GM19395 (cell line): ENCODE measurements around the gene CAPN15.

Experiments
- ATAC-seq: cut with Tn5 transposase; IDR thresholded peaks from one replicate; pipeline ENCODE4 v1.9.1; 2021; ENCODE audit warnings: mild to moderate bottlenecking, moderate library complexity; ENCODE audit not compliant: unreplicated experiment

CAPN15 gene

DNA sequence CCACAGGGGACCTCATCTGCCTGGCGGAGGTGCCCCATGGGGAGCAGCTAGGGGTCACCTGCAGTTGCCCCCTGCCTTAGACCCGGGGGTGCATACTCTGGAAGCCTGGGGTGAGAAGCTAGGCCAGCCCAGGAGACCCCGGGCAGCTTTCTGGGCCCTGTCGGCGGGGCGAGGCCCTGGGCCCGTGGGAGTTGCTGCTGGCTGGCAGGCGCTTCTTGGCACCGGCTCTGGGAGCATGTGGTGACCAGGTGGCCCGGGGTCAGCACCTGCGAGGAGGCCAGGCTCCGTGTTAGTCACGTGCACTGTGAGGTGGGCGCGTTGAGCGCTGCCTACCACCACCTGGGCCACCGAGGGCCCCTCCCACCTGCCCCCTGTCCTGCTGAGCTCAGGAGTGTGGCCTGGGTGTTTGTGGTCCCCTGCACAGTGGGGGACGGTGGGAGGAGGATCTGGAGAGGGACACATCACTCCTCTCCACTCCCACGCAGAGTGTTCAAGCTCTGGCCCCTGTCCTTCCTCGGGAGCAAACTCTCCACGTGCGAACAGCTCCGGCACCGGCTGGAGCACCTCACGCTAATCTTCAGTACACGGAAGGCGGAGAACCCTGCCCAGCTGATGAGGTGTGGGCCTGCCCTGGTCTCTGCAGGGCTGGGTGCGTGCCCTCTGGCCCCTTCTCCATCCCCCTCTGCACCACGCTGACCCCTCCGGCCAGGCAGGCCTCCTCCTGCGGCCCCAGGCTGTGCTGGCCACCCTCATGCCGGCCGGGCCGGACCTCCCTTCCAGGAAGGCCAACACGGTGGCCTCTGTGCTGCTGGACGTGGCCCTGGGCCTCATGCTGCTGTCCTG lies 48.1 kb downstream of the CAPN15 start:
- ATAC-seq: no peak

- ATAC-seq: no peak
Observed at GRCh38 chr16:576197-576822, 48.8 kb downstream of the CAPN15 start.

- ATAC-seq: no peak
Observed at GRCh38 chr16:576823-577201, 49.3 kb downstream of the CAPN15 start.

DNA sequence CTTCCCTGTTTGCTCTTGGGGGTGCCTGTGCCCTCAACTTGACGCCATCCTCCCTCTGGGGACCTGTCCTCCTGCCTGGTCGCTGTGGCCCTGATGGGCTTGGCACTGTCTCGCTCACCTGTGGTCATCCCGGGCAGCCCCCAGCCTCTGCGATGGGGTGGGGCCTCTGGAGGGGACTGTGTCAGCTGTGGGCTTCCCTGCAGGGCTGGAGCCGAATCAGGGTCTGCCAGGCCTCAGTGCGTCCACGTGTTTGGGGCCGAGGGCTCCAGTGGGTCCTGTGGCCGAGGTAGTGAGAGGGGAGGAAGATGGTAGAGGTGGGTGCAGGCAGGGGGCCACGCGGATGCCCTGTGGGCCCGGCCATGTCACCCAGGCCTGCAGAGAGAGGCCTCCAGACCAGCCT lies 50.3 kb downstream of the CAPN15 start:
- no peak for ATAC-seq

- no peak for ATAC-seq
Observed at GRCh38 chr16:578232-578869, 50.8 kb downstream of the CAPN15 start.

- ATAC-seq: no peak
Observed at GRCh38 chr16:578870-579405, 51.4 kb downstream of the CAPN15 start.

GRCh38 chr16:580141-580945 lies 52.8 kb downstream of the CAPN15 start:
- ATAC-seq: no peak

DNA sequence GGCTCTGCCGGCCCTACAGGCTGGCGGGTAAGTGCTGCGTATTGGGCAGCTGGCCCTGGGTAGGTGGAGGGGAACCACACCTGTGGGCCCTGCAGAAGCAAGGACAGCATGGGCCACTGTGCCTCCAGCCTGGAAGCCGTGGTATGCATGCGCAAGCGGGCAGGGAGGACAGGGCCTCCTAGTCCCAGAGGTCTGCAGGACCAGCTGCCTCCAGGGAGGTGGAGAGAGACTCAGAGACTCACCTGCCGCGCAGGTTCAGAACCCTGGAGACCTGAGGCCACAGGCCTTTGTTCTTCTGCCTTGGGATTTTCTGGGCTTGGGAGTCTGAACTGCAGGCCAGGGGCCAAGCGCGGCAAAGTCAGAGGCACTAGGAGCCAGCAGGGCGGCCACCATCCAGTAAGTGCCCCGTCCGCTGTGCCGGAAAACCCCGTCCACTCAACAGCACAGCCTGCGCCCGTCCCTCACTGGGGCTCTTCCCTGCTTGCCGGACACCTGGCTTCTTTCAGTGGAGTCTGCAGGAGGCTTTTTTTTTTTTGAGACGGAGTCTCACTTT lies 53.5 kb downstream of the CAPN15 start:
- ATAC-seq: no peak

- no peak for ATAC-seq
Observed at GRCh38 chr16:582218-582613, 54.7 kb downstream of the CAPN15 start.

DNA sequence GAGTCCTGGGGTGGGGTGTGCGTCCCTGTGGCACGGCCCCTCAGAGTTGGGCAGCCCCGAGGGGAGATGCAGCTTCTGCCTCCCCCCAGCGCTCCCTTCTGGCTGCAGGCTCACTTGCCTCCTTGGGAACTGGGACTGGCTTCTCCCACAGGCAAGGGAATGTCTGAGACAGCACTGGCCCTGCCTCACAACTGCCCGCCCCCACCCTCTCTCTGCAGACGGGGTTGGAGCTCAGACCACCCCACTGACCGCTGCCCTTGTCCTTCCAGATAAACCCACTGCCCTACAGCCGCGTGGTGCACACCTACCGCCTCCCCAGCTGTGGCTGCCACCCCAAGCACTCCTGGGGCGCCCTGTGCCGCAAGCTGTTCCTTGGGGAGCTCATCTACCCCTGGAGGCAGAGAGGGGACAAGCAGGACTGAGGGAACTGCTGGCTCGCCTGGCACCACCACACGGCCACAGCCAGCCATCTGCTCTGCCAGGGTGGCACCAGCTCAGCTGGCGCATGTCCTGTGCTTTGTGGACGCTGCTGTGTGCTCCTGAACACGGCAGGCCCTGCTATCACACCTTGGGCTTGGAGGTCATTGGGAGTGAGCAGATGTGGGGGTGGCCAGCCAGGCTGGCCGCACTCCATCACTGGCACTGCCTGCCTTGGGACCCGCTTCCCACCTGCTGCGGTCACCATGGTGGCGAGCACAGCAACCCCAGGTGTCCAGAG lies 55.3 kb downstream of the CAPN15 start:
- no peak for ATAC-seq

- no peak for ATAC-seq
Observed at GRCh38 chr16:583470-583814, 55.9 kb downstream of the CAPN15 start.

- no peak for ATAC-seq
Observed at GRCh38 chr16:583815-584591, 56.5 kb downstream of the CAPN15 start.

- no peak for ATAC-seq
Observed at GRCh38 chr16:585351-585750, 57.8 kb downstream of the CAPN15 start.

- no peak for ATAC-seq
Observed at GRCh38 chr16:586047-586644, 58.6 kb downstream of the CAPN15 start.

GRCh38 chr16:586645-587590 lies 59.4 kb downstream of the CAPN15 start:
- ATAC-seq: no peak

GRCh38 chr16:588639-588888 lies 61.1 kb downstream of the CAPN15 start:
- ATAC-seq: peak; percentile 11

GRCh38 chr16:588889-589657 lies 61.6 kb downstream of the CAPN15 start:
- ATAC-seq: peak; percentile 79
